ENCODE data around the gene WDTC1.
"Not testable (repeated sequence)": the region's sequence is repeated elsewhere in the genome, so short reads cannot be mapped to it uniquely, and the experiment has no call there.

WDTC1 gene

GRCh38 chr1:27253596-27253995, 19.2 kb downstream of the WDTC1 start:
- no peak for DNase-seq

GRCh38 chr1:27255136-27255535, 20.7 kb downstream of the WDTC1 start:
- DNase-seq: no peak

- DNase-seq: no peak
Measured at GRCh38 chr1:27257155-27257554, 22.7 kb downstream of the WDTC1 start.

- DNase-seq: no peak
Measured at GRCh38 chr1:27258598-27258997, 24.2 kb downstream of the WDTC1 start.

GRCh38 chr1:27267153-27267552, 32.7 kb downstream of the WDTC1 start:
- DNase-seq: no peak

GRCh38 chr1:27269276-27269675, 34.8 kb downstream of the WDTC1 start:
- DNase-seq: no peak

- DNase-seq: no peak
Measured at GRCh38 chr1:27274204-27274603, 39.8 kb downstream of the WDTC1 start.

- no peak for DNase-seq
Measured at GRCh38 chr1:27275696-27276095, 41.3 kb downstream of the WDTC1 start.

GRCh38 chr1:27284425-27285273, 50.2 kb downstream of the WDTC1 start:
- peak; percentile 69 for DNase-seq

GRCh38 chr1:27285274-27285660, 50.8 kb downstream of the WDTC1 start:
- DNase-seq: no peak

- not testable (repeated sequence) for DNase-seq
Measured at GRCh38 chr1:27285821-27286220, 51.4 kb downstream of the WDTC1 start.

- not testable (repeated sequence) for DNase-seq
Measured at GRCh38 chr1:27289125-27289524, 54.7 kb downstream of the WDTC1 start.

- DNase-seq: no peak
Measured at GRCh38 chr1:27290581-27290980, 56.1 kb downstream of the WDTC1 start.

- no peak for DNase-seq
Measured at GRCh38 chr1:27292106-27292505, 57.7 kb downstream of the WDTC1 start.

- DNase-seq: no peak
Measured at GRCh38 chr1:27293915-27294314, 59.5 kb downstream of the WDTC1 start.

GRCh38 chr1:27296773-27297291, 62.4 kb downstream of the WDTC1 start:
- peak; percentile 61 for DNase-seq

- no peak for DNase-seq
Measured at GRCh38 chr1:27297903-27298302, 63.5 kb downstream of the WDTC1 start.

GRCh38 chr1:27298632-27299384, 64.4 kb downstream of the WDTC1 start:
- no peak for DNase-seq

GRCh38 chr1:27299385-27300271, 65.2 kb downstream of the WDTC1 start:
- peak; percentile 75 for DNase-seq

- peak; percentile 97 for DNase-seq
Measured at GRCh38 chr1:27300341-27301051, 66.1 kb downstream of the WDTC1 start.

GRCh38 chr1:27301052-27301422, 66.6 kb downstream of the WDTC1 start:
- no peak for DNase-seq

GRCh38 chr1:27301582-27302199, 67.3 kb downstream of the WDTC1 start:
- no peak for DNase-seq

All from retina (tissue), 1 donor.